Endometrial microvascular endothelial cells (primary cell): ENCODE measurements around the gene AKR1C3. TPM values are rescaled to one million over a fixed set of nuclear protein-coding genes. Genes with fewer than 3 reads are reported as not detected.
"Not testable (repeated sequence)": the region's sequence is repeated elsewhere in the genome, so short reads cannot be mapped to it uniquely, and the experiment has no call there.

Source experiments
- in situ Hi-C: cut with HindIII; loops from 2 replicates; pipeline ENCODE4 v1.10.0; 2017; ENCODE audit warnings: low sequenced_read_pairs, low pct_unique_long_range_greater_than_20kb; ENCODE audit errors: inconsistent ontology term
- total RNA-seq: library from RNA; depleted of rRNA; stranded (reverse); fragments of >200 nt; gene quantifications from one replicate; pipeline ENCODE4 v1.2.3, GENCODE V29; 2015; ENCODE audit errors: inconsistent ontology term

The AKR1C3 gene
- total RNA-seq, 1 donor from 2014 or later: 0.37 TPM

DNA sequence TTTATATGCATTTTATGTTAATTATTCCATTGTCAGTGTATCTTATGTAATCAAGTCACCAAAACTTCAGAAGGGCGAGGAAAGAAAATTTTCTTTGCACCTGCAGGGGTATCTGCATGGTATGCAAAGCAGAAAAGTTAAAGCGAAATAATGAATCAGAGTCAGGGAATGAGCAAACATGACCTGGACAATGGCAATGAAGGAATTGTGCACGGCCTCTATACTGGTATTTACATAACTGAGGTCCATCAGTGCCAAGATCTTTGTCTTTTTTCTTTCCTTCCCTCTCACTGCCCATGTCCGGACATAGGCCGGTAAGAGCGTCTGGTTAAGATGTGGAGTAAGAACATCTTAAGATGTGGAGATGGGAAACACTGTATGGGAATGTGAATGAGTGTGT lies 14.4 kb upstream of the AKR1C3 start:
- in situ Hi-C loops: loop anchor here (25.0 kb wide), 1 partner anchor 243 kb away; the partner anchor contains the start of gene AKR1E2

GRCh38 chr10:5081091-5081490 lies 13.1 kb upstream of the AKR1C3 start:
- in situ Hi-C loops: loop anchor here (25.0 kb wide), 1 partner anchor 244 kb away; the partner anchor contains the start of gene AKR1E2

- in situ Hi-C loops: loop anchor here (25.0 kb wide), 1 partner anchor 251 kb away; the partner anchor contains the start of gene AKR1E2
Observed at GRCh38 chr10:5088703-5089261, 5.4 kb upstream of the AKR1C3 start.

GRCh38 chr10:5089865-5090264 lies 4.3 kb upstream of the AKR1C3 start:
- in situ Hi-C loops: loop anchor here (25.0 kb wide), 1 partner anchor 253 kb away; the partner anchor contains the start of gene AKR1E2

- in situ Hi-C loops: loop anchor here (25.0 kb wide), 1 partner anchor 253 kb away; the partner anchor contains the start of gene AKR1E2
Observed at GRCh38 chr10:5090551-5090950, 3.7 kb upstream of the AKR1C3 start.

DNA sequence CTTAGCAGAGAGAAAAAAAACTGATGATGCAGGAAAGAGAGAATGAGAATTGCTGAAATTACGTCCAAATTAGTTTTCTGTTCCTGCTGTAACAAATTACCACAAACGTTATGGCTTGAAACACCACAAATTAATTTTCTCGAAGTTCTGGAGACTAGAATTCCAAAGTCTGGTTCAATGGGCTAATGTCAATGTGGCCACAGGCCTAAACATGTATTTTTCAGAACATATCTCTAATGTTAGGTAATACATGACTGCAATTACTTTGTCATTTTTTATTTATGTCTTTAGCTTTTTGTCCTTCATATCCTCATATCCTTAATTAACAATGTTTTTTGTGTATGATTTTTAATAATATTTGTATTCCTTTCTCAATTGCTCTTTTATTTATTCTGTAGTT lies 3.0 kb upstream of the AKR1C3 start:
- in situ Hi-C loops: loop anchor here (25.0 kb wide), 1 partner anchor 254 kb away; the partner anchor contains the start of gene AKR1E2

GRCh38 chr10:5092375-5092774 lies 1.8 kb upstream of the AKR1C3 start:
- in situ Hi-C loops: loop anchor here (25.0 kb wide), 1 partner anchor 255 kb away; the partner anchor contains the start of gene AKR1E2

- in situ Hi-C loops: loop anchor here (25.0 kb wide), 1 partner anchor 256 kb away; the partner anchor contains the start of gene AKR1E2
Observed at GRCh38 chr10:5092848-5093790, 1.1 kb upstream of the AKR1C3 start.

DNA sequence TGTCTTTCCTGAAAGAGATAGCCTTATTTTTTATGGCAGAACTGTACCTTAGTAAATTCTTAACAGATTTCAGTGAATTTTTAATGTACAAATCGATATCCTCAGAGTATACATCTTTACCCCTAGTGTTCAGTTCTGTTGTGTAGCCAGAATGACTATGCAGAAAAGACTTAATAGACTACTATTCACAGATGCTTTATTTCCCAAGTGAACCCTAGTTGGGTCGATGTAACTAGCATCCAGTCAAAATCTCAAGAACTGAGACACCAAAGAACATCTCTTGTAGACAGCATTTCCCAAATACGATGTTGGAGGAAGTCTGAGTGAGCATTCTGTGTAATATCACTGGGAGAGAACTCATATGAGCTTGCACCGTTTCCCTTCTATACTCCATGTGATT lies 1.5 kb downstream of the AKR1C3 start:
- in situ Hi-C loops: loop anchor here (25.0 kb wide), 1 partner anchor 258 kb away; the partner anchor contains the start of gene AKR1E2

DNA sequence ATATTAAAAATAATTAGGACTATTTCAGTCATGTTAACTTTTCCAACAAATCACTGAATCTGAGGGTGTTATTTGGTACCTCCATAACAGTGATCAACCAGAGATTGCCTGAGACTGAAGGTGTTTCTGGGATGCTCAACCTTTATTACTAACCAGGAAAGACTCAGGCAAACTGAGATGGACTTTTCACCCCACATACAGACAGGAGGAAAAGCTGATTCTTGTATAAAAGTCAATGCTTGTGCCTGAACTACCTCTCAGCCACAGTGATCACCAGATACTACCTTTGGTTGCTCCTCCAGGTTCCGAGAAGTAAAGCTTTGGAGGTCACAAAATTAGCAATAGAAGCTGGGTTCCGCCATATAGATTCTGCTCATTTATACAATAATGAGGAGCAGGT lies 1.9 kb downstream of the AKR1C3 start:
- in situ Hi-C loops: loop anchor here (25.0 kb wide), 1 partner anchor 259 kb away; the partner anchor contains the start of gene AKR1E2

- in situ Hi-C loops: not testable (repeated sequence)
Observed at GRCh38 chr10:5102479-5102878, 8.3 kb downstream of the AKR1C3 start.

GRCh38 chr10:5103481-5103880 lies 9.3 kb downstream of the AKR1C3 start:
- in situ Hi-C loops: no loop called here

- in situ Hi-C loops: no loop called here
Observed at GRCh38 chr10:5105626-5106025, 11.4 kb downstream of the AKR1C3 start.

DNA sequence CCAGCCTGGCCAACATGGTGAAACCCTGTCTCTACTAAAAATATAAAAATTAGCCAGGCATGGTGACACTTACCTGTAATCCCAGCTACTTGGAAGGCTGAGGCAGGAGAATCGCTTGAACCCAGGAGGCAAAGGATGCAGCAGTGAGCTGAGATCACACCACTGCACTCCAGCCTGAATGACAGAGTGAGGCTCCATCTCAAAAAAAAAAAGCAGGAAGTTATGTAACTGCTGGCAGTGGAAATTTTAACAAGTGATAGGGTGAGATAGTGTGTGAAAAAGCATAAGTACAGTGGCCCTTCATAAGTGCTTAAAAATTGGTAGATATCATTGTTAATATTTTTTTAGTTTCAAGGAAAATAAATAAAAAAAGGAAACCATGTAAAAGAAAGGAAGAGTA lies 12.3 kb downstream of the AKR1C3 start:
- in situ Hi-C loops: no loop called here

DNA sequence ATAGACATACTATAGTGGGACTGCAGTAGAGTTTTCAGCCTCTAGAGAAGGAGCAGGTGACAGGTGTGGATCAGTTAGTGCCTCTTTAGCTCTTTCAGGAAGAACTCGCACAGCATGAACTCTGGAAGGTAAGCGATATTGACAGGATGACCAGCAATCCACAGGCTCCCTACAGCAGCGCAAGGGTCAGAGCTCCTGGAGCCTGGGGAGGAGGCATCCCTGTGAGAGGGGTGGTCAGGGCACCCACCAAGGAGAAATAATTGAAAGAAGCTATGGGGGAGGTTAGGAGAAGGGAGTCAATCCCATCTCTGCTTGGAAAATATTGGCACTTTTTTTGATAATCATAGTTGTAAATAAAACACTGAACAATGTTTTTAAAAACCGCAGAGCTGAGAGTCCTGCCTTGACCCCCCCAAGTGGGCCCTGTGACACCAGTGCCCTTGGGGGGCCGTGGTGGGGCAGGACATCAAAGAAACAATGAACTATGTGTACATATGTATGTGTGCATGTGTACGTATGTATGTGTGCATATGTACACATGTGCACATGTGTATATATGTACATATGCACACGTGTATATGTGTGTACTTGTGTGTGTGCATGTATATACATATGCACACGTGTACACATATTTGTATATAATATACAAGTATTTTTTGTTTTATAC lies 13.8 kb downstream of the AKR1C3 start:
- in situ Hi-C loops: no loop called here

DNA sequence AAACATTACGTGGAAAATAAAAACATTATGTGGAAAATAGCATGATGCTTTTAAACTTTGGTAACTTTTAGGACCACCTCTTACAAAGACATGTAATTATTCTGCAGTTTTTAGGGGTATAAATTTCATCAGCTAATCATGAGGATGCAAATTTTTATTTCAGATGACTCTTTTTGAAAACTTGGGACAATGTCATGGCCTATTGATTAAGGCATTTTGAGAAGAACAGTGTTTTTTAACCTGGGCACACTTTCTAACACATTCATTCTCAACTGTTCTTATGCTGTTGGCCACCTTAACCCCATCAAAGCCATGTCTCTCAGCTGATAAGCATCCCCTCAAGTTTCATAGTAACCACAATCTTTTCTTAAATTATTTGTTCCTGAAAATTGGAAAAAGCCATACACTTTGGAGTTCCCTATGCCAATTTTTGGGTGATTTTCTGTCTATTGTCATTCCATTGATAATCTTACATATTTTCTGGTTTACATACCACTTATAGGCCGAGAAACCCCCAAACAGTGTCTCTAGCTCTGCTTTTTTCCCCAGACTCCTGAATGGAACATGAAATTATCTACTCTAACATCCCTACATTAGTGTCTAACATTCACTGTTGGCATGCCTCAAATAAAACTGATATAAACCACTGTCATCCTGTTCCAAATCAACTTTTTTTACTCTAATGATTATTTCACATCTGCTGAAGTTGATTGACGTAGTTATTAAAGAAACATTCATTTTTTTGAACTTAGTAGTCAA lies 14.6 kb downstream of the AKR1C3 start:
- in situ Hi-C loops: no loop called here

DNA sequence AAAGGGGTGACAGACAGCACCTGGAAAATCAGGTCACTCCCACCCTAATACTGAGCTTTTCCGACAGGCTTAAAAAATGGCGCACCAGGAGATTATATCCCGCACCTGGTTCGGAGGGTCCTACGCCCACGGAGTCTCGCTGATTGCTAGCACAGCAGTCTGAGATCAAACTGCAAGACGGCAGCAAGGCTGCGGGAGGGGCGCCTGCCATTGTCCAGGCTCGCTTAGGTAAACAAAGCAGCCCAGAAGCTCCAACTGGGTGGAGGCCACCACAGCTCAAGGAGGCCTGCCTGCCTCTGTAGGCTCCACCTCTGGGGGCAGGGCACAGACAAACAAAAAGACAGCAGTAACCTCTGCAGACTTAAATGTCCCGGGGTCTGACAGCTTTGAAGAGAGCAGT lies 15.6 kb downstream of the AKR1C3 start:
- in situ Hi-C loops: not testable (repeated sequence)

- in situ Hi-C loops: no loop called here
Observed at GRCh38 chr10:5116621-5117020, 22.4 kb downstream of the AKR1C3 start.
